Myocyte (in vitro differentiated cells): ENCODE measurements around the gene MAPK11. TPM values are rescaled to one million over a fixed set of nuclear protein-coding genes. Genes with fewer than 3 reads are reported as not detected.
"Not testable (repeated sequence)": the region's sequence is repeated elsewhere in the genome, so short reads cannot be mapped to it uniquely, and the experiment has no call there.

Experiments used
- DNase-seq: peaks from one replicate; pipeline ENCODE4 v3.0.0-alpha.2; 2012; ENCODE audit warnings: low read depth
- total RNA-seq: library from RNA; depleted of rRNA; stranded (reverse); fragments of >200 nt; gene quantifications from 2 replicates; pipeline ENCODE4 v1.2.3, GENCODE V29; 2014

The MAPK11 gene
- total RNA-seq, 1 donor from 2014 or later = 3.2 TPM

GRCh38 chr22:50278956-50279619, 8.9 kb upstream of the MAPK11 start:
- no peak for DNase-seq

- DNase-seq = no peak
Measured at GRCh38 chr22:50278461-50278860, 8.3 kb upstream of the MAPK11 start.

- no peak for DNase-seq
Measured at GRCh38 chr22:50277761-50278160, 7.6 kb upstream of the MAPK11 start.

GRCh38 chr22:50276143-50276542, 6.0 kb upstream of the MAPK11 start:
- DNase-seq = peak; percentile 64

- no peak for DNase-seq
Measured at GRCh38 chr22:50275181-50276055, 5.2 kb upstream of the MAPK11 start.

- DNase-seq = no peak
Measured at GRCh38 chr22:50274771-50275170, 4.6 kb upstream of the MAPK11 start.

- peak; percentile 46 for DNase-seq
Measured at GRCh38 chr22:50274311-50274710, 4.1 kb upstream of the MAPK11 start.

- not testable (repeated sequence) for DNase-seq
Measured at GRCh38 chr22:50273781-50274180, 3.6 kb upstream of the MAPK11 start.

- not testable (repeated sequence) for DNase-seq
Measured at GRCh38 chr22:50273352-50273751, 3.2 kb upstream of the MAPK11 start.

GRCh38 chr22:50272044-50272802, 2.0 kb upstream of the MAPK11 start:
- DNase-seq = no peak

GRCh38 chr22:50271519-50271970, 1.4 kb upstream of the MAPK11 start:
- peak; percentile 60 for DNase-seq

GRCh38 chr22:50270666-50271394, 650 bp upstream of the MAPK11 start:
- DNase-seq = peak; percentile 74

GRCh38 chr22:50269573-50269969, 609 bp downstream of the MAPK11 start:
- DNase-seq = no peak

- DNase-seq = no peak
Measured at GRCh38 chr22:50268655-50269113, 1.5 kb downstream of the MAPK11 start.

- DNase-seq = peak; percentile 35
Measured at GRCh38 chr22:50267591-50268390, 2.4 kb downstream of the MAPK11 start.

- DNase-seq = no peak
Measured at GRCh38 chr22:50266994-50267393, 3.2 kb downstream of the MAPK11 start.

GRCh38 chr22:50264946-50265669, 5.1 kb downstream of the MAPK11 start:
- DNase-seq = no peak

GRCh38 chr22:50264104-50264745, 6.0 kb downstream of the MAPK11 start:
- no peak for DNase-seq
